Activated gamma-delta T cell treated with anti-CD3 and anti-CD28 coated beads, Interleukin-2, amount 50 U/mL, for 16 hours (primary cell): ENCODE data around the gene OR1L1.

Experiments
- DNase-seq: peaks from one replicate; pipeline ENCODE4 v3.0.0-alpha.2; 2020; ENCODE audit warnings: low read depth

OR1L1 gene, protein sequence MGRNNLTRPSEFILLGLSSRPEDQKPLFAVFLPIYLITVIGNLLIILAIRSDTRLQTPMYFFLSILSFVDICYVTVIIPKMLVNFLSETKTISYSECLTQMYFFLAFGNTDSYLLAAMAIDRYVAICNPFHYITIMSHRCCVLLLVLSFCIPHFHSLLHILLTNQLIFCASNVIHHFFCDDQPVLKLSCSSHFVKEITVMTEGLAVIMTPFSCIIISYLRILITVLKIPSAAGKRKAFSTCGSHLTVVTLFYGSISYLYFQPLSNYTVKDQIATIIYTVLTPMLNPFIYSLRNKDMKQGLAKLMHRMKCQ

GRCh38 chr9:122661416-122661815 is at the start of gene OR1L1:
TSS of gene OR1L1 (plus strand) at chr9:122661716. CDS start at chr9:122661716, 0 bp downstream.
- no peak for DNase-seq

DNA sequence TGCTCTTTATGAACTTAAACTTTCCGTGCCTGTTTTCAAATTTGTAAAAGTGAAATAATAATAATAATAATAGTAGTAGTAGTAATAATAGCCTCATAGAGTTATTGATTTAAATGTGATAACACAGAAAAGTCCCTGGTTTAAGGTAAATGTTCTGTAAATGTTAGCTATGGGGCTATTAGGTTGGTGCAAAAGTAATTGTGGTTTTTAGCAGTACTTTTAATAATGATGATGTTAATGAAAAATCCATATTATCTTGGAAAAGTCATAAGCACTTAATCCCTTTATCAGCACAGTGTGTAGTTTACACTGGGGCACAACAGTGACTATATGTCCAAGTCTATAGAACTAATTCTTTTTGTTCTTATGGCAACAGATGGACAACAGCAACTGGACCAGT is 47.2 kb upstream of the OR1L1 start, which contains the start of gene OR1Q1:
Gene OR1Q1 (plus strand): TSS at position 377 of the 400 bp plus-strand sequence. CDS start 0 bp downstream, at position 377.
- DNase-seq: no peak

- no peak for DNase-seq
Measured at GRCh38 chr9:122619996-122620395, 41.5 kb upstream of the OR1L1 start.

- no peak for DNase-seq
Measured at GRCh38 chr9:122642226-122642625, 19.3 kb upstream of the OR1L1 start.

- no peak for DNase-seq
Measured at GRCh38 chr9:122656378-122656777, 5.1 kb upstream of the OR1L1 start.

- DNase-seq: no peak
Measured at GRCh38 chr9:122657527-122657926, 4.0 kb upstream of the OR1L1 start, which contains the start of gene OR1B1. TSS of gene OR1B1 (minus strand) at chr9:122657627.

- no peak for DNase-seq
Measured at GRCh38 chr9:122672481-122672880, 11.0 kb downstream of the OR1L1 start.

DNA sequence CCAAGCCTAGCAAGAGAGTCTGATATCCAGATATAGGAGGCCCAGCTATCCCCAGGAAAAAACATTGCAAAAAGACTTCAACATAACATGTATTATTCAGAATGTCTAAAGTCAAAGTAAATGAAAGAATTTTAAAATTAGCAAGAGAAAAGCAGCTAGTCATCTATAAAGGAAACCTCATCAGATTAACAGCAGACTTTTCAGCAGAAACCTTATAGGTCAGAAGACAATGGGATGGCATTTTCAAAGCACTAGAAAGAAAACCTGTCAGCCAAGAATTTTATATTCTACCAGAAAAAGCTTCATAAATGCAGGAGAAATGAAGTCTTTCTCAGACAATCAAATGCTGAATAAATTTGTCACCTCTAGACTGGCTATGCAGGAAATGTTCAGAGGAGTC is 23.3 kb downstream of the OR1L1 start:
- DNase-seq: no peak

DNA sequence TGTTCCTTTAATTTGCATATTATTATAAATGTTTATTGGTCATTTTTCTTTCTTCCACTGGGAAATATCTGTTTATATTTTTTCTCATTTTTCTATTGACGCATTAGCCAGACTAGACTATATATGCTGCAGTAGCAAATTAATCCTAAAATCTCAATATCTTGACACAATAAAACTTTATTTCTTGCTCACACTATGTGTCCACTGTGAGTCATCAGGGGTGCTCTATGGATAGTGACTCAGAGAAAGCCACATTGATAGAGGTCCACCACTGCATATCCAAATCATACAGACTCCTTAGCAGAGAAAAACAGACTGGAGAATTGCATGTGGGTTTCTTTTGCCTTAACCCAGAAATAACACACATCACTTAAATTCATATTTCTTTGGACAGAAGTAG is 34.2 kb downstream of the OR1L1 start:
- no peak for DNase-seq
